CD14-positive monocyte (primary cell): ENCODE data around the gene RALA. TPM values are rescaled to one million over a fixed set of nuclear protein-coding genes. Genes with fewer than 3 reads are reported as not detected.

ENCODE experiments used
- DNase-seq, 3 donors: peaks; one replicate each; pipeline ENCODE4 v3.0.0-alpha.2; 2011 to 2022
- H2AFZ ChIP-seq: 2 replicates; pipeline ENCODE4 v1.6.0; 2012; ENCODE audit warnings: mild to moderate bottlenecking, low read depth, low read length, inconsistent platforms; ENCODE audit not compliant: insufficient read depth, poor library complexity, severe bottlenecking
- H3K27ac ChIP-seq, 2 donors: 1 replicate in 1 of 2; 2 replicates in 1 of 2; pipeline ENCODE4 v1.5.1; 2012 to 2013; ENCODE audit warnings: low read length in 2 of 2, control low read depth in 1 of 2, inconsistent platforms in 1 of 2, low read depth in 1 of 2, mild to moderate bottlenecking in 1 of 2
- H3K27me3 ChIP-seq, 2 donors: one replicate each; pipeline versions ENCODE4 v1.6.0 to v1.6.1; 2011 to 2013; ENCODE audit warnings: low read length in 2 of 2; ENCODE audit not compliant: control insufficient read depth in 2 of 2, insufficient read depth in 2 of 2
- H3K36me3 ChIP-seq, 2 donors: replicated peaks in 1 of 2; 1 replicate in 1 of 2; 2 replicates in 1 of 2; pipeline versions ENCODE4 v1.5.1 to v1.6.1; 2012 to 2013; ENCODE audit warnings: low read length in 2 of 2, control low read depth in 1 of 2, inconsistent platforms in 1 of 2, mild to moderate bottlenecking in 1 of 2; ENCODE audit not compliant: insufficient read depth in 2 of 2, control insufficient read depth in 1 of 2
- H3K4me1 ChIP-seq, 2 donors: 1 replicate in 1 of 2; 2 replicates in 1 of 2; pipeline versions ENCODE4 v1.5.1 to v1.6.1; 2012 to 2013; ENCODE audit warnings: low read length in 2 of 2, control low read depth in 1 of 2, inconsistent platforms in 1 of 2, mild to moderate bottlenecking in 1 of 2, moderate library complexity in 1 of 2; ENCODE audit not compliant: insufficient read depth in 2 of 2, control insufficient read depth in 1 of 2
- H3K4me2 ChIP-seq: replicated peaks from 2 replicates; pipeline ENCODE3; 2012; ENCODE audit warnings: low read length, moderate library complexity, mild to moderate bottlenecking; ENCODE audit not compliant: poor library complexity, severe bottlenecking; ENCODE audit errors: extremely low read depth
- H3K4me3 ChIP-seq, 3 experiments: fragments of 200-600 bp in 1 of 3; sonication (generic) in 1 of 3; replicated peaks in 1 of 3; 1 replicate in 2 of 3; 2 replicates in 1 of 3; pipeline ENCODE4 v1.5.1; 2011 to 2013; ENCODE audit warnings: low read length in 3 of 3, mild to moderate bottlenecking in 3 of 3, control low read depth in 2 of 3, low read depth in 2 of 3, inconsistent platforms in 1 of 3, moderate library complexity in 1 of 3
- H3K79me2 ChIP-seq: 2 replicates; pipeline ENCODE4 v1.6.0; 2012; ENCODE audit warnings: mild to moderate bottlenecking, control low read depth, inconsistent platforms, low read length, moderate library complexity; ENCODE audit not compliant: insufficient read depth
- H3K9ac ChIP-seq: 2 replicates; pipeline ENCODE4 v1.6.0; 2017; ENCODE audit warnings: low read length, mild to moderate bottlenecking; ENCODE audit not compliant: insufficient read depth, poor library complexity, severe bottlenecking
- H3K9me3 ChIP-seq, 2 donors: replicated peaks in 1 of 2; 1 replicate in 1 of 2; 2 replicates in 1 of 2; pipeline versions ENCODE4 v1.5.1 to v1.6.1; 2012 to 2013; ENCODE audit warnings: low read length in 2 of 2, control low read depth in 1 of 2; ENCODE audit not compliant: control insufficient read depth in 1 of 2, insufficient read depth in 1 of 2
- H4K20me1 ChIP-seq: 2 replicates; pipeline ENCODE4 v1.6.0; 2012; ENCODE audit warnings: mild to moderate bottlenecking, low read length, control low read depth, moderate library complexity; ENCODE audit not compliant: insufficient read depth
- H3K27ac Mint-ChIP-seq, 7 donors: one replicate each; pipeline ENCODE4 v1.8.0; 2020; ENCODE audit warnings: mild to moderate bottlenecking in 7 of 7, mixed read lengths in 7 of 7, moderate library complexity in 6 of 7, inconsistent platforms in 2 of 7
- H3K27me3 Mint-ChIP-seq, 3 donors: one replicate each; pipeline ENCODE4 v1.8.0; 2021 to 2022; ENCODE audit warnings: low read depth in 3 of 3, mild to moderate bottlenecking in 3 of 3, mixed read lengths in 3 of 3, moderate library complexity in 3 of 3, inconsistent platforms in 1 of 3
- H3K36me3 Mint-ChIP-seq, 2 donors: one replicate each; pipeline ENCODE4 v1.8.0; 2020; ENCODE audit warnings: mixed read lengths in 2 of 2, inconsistent platforms in 1 of 2, mild to moderate bottlenecking in 1 of 2
- H3K4me1 Mint-ChIP-seq: one replicate; pipeline ENCODE4 v1.8.0; 2020; ENCODE audit warnings: mild to moderate bottlenecking, mixed read lengths
- H3K4me3 Mint-ChIP-seq, 2 donors: one replicate each; pipeline ENCODE4 v1.8.0; 2020; ENCODE audit warnings: mild to moderate bottlenecking in 2 of 2, mixed read lengths in 2 of 2, moderate library complexity in 1 of 2
- H3K9me3 Mint-ChIP-seq, 7 donors: one replicate each; pipeline ENCODE4 v1.8.0; 2020 to 2022; ENCODE audit warnings: mixed read lengths in 7 of 7, mild to moderate bottlenecking in 6 of 7, moderate library complexity in 6 of 7, inconsistent platforms in 2 of 7
- WGBS: methylation state at CpG from one replicate; pipeline ENCODE4 v1.1.5; 2013; ENCODE audit warnings: missing lambda C conversion rate; ENCODE audit not compliant: insufficient coverage; 5-methylcytosine and 5-hydroxymethylcytosine counted together
- intact Hi-C, 2 donors: fragments of 100-400 bp; cut with micrococcal nuclease; formaldehyde crosslinking; loops; one replicate each; pipeline versions ENCODE4 v1.15.0 to v1.15.1; 2023
- polyA plus RNA-seq, 3 donors: library from polyadenylated mRNA; depleted of rRNA in 1 of 3; unstranded in 2 of 3; stranded (reverse) in 1 of 3; fragments of 300-500 nt in 2 of 3; fragments of >200 nt in 1 of 3; fragmentation: Illumina TruSeq in 2 of 3; gene quantifications; 1 replicate in 2 of 3; 2 replicates in 1 of 3; pipeline ENCODE4 v1.2.3, GENCODE V29; 2012 to 2021
- TF ChIP-seq, protein P1 (sequence below): fragments of 200-600 bp; IDR thresholded peaks from one replicate; pipeline ENCODE4 v1.8.0; 2022; ENCODE audit warnings: antibody characterized with exemption, mild to moderate bottlenecking

Gene RALA
- polyA plus RNA-seq, 3 donors = 5.9 to 32.0 (median 30.8) TPM

DNA sequence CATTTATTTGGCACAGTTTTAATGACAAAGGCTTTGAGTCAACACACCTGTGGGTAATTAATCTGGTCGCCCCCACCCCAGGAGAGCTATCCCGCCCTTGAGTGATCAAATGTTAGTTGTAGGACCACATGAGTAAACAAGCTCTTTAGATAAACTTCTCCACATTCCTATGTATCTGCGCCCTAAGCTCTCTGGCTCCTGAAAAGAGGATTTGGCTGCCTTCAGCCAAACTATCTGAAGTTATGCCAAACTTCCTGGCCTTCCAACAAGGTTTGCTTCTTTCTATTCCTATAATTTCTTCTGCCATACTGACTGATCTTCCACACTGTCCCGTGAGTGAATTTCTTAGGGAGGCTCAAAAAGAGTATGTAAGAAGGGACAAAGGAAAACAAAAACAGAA, 134.2 kb downstream of the RALA start:
- Histone ChIP-seq H3K27ac (no peak overlapping the region), H3K27me3 (no peaks in the 10 kb centered on the region), H3K79me2 (no peaks in the 10 kb centered on the region), H3K36me3 (no peaks in the 10 kb centered on the region), H2AFZ (no peak overlapping the region), H3K4me2 (no peak overlapping the region), H4K20me1 (no peaks in the 10 kb centered on the region), H3K9ac (no peak overlapping the region), H3K4me3 (no peak overlapping the region), H3K9me3 (peaks cover 0 to 4% of the 10 kb centered on the region in 2 donors), H3K4me1 (no peaks in the 10 kb centered on the region)
- Mint-ChIP-seq H3K4me3 (no peak overlapping the region), H3K27me3 (peaks cover 0 to 1% (median 0%) of the 10 kb centered on the region in 3 donors), H3K36me3 (peaks cover 6 to 14% of the 10 kb centered on the region in 2 donors), H3K9me3 (peaks cover 0 to 14% (median 4%) of the 10 kb centered on the region in 7 donors), H3K27ac (no peak overlapping the region), H3K4me1 (no peaks in the 10 kb centered on the region)
- no CpG with 5 or more reads among the region's 4 CpGs for WGBS
- intact Hi-C loops = no loop called here
- DNase-seq = no peak
- TF ChIP-seq, protein P1, sequence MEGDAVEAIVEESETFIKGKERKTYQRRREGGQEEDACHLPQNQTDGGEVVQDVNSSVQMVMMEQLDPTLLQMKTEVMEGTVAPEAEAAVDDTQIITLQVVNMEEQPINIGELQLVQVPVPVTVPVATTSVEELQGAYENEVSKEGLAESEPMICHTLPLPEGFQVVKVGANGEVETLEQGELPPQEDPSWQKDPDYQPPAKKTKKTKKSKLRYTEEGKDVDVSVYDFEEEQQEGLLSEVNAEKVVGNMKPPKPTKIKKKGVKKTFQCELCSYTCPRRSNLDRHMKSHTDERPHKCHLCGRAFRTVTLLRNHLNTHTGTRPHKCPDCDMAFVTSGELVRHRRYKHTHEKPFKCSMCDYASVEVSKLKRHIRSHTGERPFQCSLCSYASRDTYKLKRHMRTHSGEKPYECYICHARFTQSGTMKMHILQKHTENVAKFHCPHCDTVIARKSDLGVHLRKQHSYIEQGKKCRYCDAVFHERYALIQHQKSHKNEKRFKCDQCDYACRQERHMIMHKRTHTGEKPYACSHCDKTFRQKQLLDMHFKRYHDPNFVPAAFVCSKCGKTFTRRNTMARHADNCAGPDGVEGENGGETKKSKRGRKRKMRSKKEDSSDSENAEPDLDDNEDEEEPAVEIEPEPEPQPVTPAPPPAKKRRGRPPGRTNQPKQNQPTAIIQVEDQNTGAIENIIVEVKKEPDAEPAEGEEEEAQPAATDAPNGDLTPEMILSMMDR = no peak

Other genes with a start within 250 kb of the RALA start
- 1 to 10 TPM; 1.1 to 3.2 (median 2.7) TPM for gene YAE1, start 57.2 kb upstream of the RALA start, polyA plus RNA-seq